Left ventricle myocardium inferior (tissue), 1 donor: ENCODE data around the gene ZDHHC12. TPM values are rescaled to one million over a fixed set of nuclear protein-coding genes. Genes with fewer than 3 reads are reported as not detected.
"Not testable (repeated sequence)": the region's sequence is repeated elsewhere in the genome, so short reads cannot be mapped to it uniquely, and the experiment has no call there.

Experiments
- DNase-seq: peaks from one replicate; pipeline ENCODE4 v3.0.0-alpha.2; 2020
- H3K27ac ChIP-seq: fragments of 200-600 bp; replicated peaks from 2 replicates; pipeline ENCODE4 v1.8.0; 2021
- H3K27me3 ChIP-seq: fragments of 200-600 bp; 2 replicates; pipeline ENCODE4 v1.8.0; 2021; ENCODE audit warnings: low read depth
- H3K36me3 ChIP-seq: fragments of 200-600 bp; 2 replicates; pipeline ENCODE4 v1.8.0; 2021
- H3K4me1 ChIP-seq: fragments of 200-600 bp; 2 replicates; pipeline ENCODE4 v1.8.0; 2021
- H3K4me3 ChIP-seq: fragments of 200-600 bp; 2 replicates; pipeline ENCODE4 v1.8.0; 2021; ENCODE audit warnings: mild to moderate bottlenecking, moderate library complexity
- H3K9me3 ChIP-seq: fragments of 200-600 bp; replicated peaks from 2 replicates; pipeline ENCODE4 v1.8.0; 2021
- intact Hi-C: fragments of 100-400 bp; cut with micrococcal nuclease; formaldehyde crosslinking; loops from one replicate; pipeline ENCODE4 v1.11.0; 2022
- total RNA-seq: library from RNA; stranded (reverse); fragmentation: NEBNext Ultra II Directional; extraction: Animal tissue kit (Norgen Biotek cat#: 25700); gene quantifications from one replicate; pipeline ENCODE4 v1.2.1, GENCODE V29; 2021
- TF ChIP-seq, protein P1 (sequence below): fragments of 200-600 bp; IDR thresholded peaks from 2 replicates; pipeline ENCODE4 v1.8.0; 2021; ENCODE audit warnings: antibody characterized with exemption, mild to moderate bottlenecking, borderline replicate concordance
- donor health status: DM: no; HTN: yes; CAD: no; lungs with severe emphysema.

Gene ZDHHC12
- total RNA-seq, 1 donor from 2014 or later, result 6.3 TPM

DNA sequence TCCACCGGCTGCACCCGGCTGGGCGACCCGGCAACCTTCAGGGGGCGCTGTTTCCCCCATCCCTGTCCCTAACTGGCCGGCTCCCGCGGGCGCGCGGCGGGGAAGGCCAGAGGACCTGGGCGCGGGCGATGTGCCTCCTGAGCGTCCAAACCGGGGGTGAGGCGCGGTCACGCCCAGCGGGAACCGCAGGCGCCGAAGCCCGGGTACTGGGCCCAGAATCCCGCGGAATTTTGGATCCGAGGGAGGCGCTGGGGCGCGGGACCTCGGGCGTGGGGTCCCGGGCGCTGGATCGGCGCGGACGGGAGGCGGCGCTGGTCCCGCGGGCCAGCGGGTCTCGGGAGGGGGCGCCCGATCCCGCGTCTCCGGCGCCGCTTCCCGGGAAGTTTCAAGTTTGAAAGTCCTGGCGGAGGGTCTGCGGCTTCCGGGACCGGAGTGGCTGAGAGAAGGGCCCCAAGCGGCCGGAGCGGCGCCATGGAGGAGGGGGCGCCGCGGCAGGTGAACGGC, 21.4 kb downstream of the ZDHHC12 start, which contains the start of gene PKN3:
PKN3 (plus strand) TSS at position 59 of the 504 bp plus-strand sequence; CDS start at position 472, 413 bp downstream.
- TF ChIP-seq, protein P1, sequence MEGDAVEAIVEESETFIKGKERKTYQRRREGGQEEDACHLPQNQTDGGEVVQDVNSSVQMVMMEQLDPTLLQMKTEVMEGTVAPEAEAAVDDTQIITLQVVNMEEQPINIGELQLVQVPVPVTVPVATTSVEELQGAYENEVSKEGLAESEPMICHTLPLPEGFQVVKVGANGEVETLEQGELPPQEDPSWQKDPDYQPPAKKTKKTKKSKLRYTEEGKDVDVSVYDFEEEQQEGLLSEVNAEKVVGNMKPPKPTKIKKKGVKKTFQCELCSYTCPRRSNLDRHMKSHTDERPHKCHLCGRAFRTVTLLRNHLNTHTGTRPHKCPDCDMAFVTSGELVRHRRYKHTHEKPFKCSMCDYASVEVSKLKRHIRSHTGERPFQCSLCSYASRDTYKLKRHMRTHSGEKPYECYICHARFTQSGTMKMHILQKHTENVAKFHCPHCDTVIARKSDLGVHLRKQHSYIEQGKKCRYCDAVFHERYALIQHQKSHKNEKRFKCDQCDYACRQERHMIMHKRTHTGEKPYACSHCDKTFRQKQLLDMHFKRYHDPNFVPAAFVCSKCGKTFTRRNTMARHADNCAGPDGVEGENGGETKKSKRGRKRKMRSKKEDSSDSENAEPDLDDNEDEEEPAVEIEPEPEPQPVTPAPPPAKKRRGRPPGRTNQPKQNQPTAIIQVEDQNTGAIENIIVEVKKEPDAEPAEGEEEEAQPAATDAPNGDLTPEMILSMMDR, result peak; percentile 91
- no peaks in the 10 kb centered on the region for H3K9me3 ChIP-seq
- H3K27ac ChIP-seq, result peak within 1 kb of the TSS; percentile 96
- DNase-seq, result peak; percentile 88
- peaks cover 2% of the 10 kb centered on the region for H3K36me3 ChIP-seq
- peaks cover 33% of the 10 kb centered on the region for H3K4me1 ChIP-seq
- H3K4me3 ChIP-seq, result peak within 1 kb of the TSS; percentile 96
- intact Hi-C loops, result no loop called here
- no peaks in the 10 kb centered on the region for H3K27me3 ChIP-seq

GRCh38 chr9:128701227-128701854, 22.6 kb downstream of the ZDHHC12 start:
- peaks cover 33% of the 10 kb centered on the region for H3K4me1 ChIP-seq
- no peaks in the 10 kb centered on the region for H3K9me3 ChIP-seq
- intact Hi-C loops, result no loop called here
- no peaks in the 10 kb centered on the region for H3K27me3 ChIP-seq
- TF ChIP-seq, protein P1, result no peak
- peak overlapping the region; percentile 96 for H3K4me3 ChIP-seq
- peak overlapping the region; percentile 96 for H3K27ac ChIP-seq
- peak; percentile 11 for DNase-seq
- no peaks in the 10 kb centered on the region for H3K36me3 ChIP-seq

DNA sequence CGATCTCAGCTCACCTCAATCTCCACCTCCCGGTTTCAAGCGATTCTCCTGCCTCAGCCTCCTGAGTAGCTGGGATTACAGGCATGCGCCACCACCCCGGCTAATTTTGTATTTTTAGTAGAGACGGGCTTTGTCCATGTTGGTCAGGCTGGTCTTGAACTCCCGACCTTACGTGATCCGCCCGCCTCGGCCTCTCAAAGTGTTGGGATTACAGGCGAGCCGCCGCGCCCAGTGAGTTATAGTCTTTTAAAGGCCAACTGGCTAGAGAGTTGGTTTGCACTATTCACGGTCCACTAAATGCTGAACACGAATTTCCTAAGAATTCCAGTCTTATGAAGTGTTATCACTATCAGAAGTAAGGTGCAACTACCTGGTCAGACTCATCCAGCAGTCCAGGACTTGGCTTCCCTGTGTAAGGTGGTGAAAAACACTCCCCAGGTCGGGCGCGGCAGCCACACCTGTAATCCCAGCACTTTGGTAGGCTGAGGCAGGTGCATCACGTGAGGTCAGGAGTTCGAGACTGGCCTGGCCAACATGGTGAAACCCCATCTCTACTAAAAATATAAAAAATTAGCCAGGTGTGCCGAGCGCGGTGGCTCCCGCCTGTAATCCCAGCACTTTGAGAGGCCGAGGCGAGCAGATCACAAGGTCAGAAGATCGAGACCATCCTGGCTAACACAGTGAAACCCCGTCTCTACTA, 24.7 kb downstream of the ZDHHC12 start:
- H3K27ac ChIP-seq, H3K36me3 ChIP-seq, H3K4me3 ChIP-seq, intact Hi-C loops, H3K27me3 ChIP-seq, H3K9me3 ChIP-seq: not testable (repeated sequence)
- DNase-seq, result peak; percentile 11
- peaks cover 26% of the 10 kb centered on the region for H3K4me1 ChIP-seq

- intact Hi-C loops, result no loop called here
- Histone ChIP-seq H3K4me3 (no peak overlapping the region), H3K4me1 (peaks cover 12% of the 10 kb centered on the region), H3K9me3 (no peaks in the 10 kb centered on the region), H3K36me3 (peaks cover 28% of the 10 kb centered on the region), H3K27me3 (no peaks in the 10 kb centered on the region), H3K27ac (no peak overlapping the region)
- peak; percentile 4 for DNase-seq
- TF ChIP-seq, protein P1, result no peak
These were observed 26.8 kb downstream of the ZDHHC12 start for GRCh38 chr9:128696923-128697707.

GRCh38 chr9:128694344-128694743, 29.6 kb downstream of the ZDHHC12 start:
- TF ChIP-seq, protein P1, result no peak
- DNase-seq, result no peak
- Histone ChIP-seq H3K27me3 (no peaks in the 10 kb centered on the region), H3K4me3 (no peak overlapping the region), H3K27ac (no peak overlapping the region), H3K36me3 (peaks cover 38% of the 10 kb centered on the region), H3K9me3 (no peaks in the 10 kb centered on the region), H3K4me1 (peaks cover 19% of the 10 kb centered on the region)
- intact Hi-C loops, result no loop called here

- H3K9me3 ChIP-seq, H3K4me3 ChIP-seq, DNase-seq, H3K27ac ChIP-seq, H3K27me3 ChIP-seq, intact Hi-C loops: not testable (repeated sequence)
- Histone ChIP-seq H3K36me3 (peaks cover 38% of the 10 kb centered on the region), H3K4me1 (peaks cover 19% of the 10 kb centered on the region)
These were observed 30.2 kb downstream of the ZDHHC12 start for GRCh38 chr9:128693738-128694137.
